Measurements from ENCODE around the gene LINS1. TPM values are rescaled to one million over a fixed set of nuclear protein-coding genes. Genes with fewer than 3 reads are reported as not detected.

LINS1 gene
- total and polyA plus RNA-seq, 2 of the 8 experiments (the other 6 are each of a cell fraction or from before 2014, with no cell fraction given), result 4.2 to 8.1 TPM

GRCh38 chr15:100602064-100602822 is at the start of gene LINS1, which contains the start of gene ASB7 (continued):
- TF ChIP-seq, protein P1, sequence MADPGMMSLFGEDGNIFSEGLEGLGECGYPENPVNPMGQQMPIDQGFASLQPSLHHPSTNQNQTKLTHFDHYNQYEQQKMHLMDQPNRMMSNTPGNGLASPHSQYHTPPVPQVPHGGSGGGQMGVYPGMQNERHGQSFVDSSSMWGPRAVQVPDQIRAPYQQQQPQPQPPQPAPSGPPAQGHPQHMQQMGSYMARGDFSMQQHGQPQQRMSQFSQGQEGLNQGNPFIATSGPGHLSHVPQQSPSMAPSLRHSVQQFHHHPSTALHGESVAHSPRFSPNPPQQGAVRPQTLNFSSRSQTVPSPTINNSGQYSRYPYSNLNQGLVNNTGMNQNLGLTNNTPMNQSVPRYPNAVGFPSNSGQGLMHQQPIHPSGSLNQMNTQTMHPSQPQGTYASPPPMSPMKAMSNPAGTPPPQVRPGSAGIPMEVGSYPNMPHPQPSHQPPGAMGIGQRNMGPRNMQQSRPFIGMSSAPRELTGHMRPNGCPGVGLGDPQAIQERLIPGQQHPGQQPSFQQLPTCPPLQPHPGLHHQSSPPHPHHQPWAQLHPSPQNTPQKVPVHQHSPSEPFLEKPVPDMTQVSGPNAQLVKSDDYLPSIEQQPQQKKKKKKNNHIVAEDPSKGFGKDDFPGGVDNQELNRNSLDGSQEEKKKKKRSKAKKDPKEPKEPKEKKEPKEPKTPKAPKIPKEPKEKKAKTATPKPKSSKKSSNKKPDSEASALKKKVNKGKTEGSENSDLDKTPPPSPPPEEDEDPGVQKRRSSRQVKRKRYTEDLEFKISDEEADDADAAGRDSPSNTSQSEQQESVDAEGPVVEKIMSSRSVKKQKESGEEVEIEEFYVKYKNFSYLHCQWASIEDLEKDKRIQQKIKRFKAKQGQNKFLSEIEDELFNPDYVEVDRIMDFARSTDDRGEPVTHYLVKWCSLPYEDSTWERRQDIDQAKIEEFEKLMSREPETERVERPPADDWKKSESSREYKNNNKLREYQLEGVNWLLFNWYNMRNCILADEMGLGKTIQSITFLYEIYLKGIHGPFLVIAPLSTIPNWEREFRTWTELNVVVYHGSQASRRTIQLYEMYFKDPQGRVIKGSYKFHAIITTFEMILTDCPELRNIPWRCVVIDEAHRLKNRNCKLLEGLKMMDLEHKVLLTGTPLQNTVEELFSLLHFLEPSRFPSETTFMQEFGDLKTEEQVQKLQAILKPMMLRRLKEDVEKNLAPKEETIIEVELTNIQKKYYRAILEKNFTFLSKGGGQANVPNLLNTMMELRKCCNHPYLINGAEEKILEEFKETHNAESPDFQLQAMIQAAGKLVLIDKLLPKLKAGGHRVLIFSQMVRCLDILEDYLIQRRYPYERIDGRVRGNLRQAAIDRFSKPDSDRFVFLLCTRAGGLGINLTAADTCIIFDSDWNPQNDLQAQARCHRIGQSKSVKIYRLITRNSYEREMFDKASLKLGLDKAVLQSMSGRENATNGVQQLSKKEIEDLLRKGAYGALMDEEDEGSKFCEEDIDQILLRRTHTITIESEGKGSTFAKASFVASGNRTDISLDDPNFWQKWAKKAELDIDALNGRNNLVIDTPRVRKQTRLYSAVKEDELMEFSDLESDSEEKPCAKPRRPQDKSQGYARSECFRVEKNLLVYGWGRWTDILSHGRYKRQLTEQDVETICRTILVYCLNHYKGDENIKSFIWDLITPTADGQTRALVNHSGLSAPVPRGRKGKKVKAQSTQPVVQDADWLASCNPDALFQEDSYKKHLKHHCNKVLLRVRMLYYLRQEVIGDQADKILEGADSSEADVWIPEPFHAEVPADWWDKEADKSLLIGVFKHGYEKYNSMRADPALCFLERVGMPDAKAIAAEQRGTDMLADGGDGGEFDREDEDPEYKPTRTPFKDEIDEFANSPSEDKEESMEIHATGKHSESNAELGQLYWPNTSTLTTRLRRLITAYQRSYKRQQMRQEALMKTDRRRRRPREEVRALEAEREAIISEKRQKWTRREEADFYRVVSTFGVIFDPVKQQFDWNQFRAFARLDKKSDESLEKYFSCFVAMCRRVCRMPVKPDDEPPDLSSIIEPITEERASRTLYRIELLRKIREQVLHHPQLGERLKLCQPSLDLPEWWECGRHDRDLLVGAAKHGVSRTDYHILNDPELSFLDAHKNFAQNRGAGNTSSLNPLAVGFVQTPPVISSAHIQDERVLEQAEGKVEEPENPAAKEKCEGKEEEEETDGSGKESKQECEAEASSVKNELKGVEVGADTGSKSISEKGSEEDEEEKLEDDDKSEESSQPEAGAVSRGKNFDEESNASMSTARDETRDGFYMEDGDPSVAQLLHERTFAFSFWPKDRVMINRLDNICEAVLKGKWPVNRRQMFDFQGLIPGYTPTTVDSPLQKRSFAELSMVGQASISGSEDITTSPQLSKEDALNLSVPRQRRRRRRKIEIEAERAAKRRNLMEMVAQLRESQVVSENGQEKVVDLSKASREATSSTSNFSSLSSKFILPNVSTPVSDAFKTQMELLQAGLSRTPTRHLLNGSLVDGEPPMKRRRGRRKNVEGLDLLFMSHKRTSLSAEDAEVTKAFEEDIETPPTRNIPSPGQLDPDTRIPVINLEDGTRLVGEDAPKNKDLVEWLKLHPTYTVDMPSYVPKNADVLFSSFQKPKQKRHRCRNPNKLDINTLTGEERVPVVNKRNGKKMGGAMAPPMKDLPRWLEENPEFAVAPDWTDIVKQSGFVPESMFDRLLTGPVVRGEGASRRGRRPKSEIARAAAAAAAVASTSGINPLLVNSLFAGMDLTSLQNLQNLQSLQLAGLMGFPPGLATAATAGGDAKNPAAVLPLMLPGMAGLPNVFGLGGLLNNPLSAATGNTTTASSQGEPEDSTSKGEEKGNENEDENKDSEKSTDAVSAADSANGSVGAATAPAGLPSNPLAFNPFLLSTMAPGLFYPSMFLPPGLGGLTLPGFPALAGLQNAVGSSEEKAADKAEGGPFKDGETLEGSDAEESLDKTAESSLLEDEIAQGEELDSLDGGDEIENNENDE (IDR thresholded peaks at IDR 0.05; ENCODE audit: insufficient replicate concordance, low read length), result no peak
- peak; percentile 88 for TF ChIP-seq YY1 (IDR thresholded peaks at IDR 0.05; ENCODE audit: low read depth, low read length)
- peak in 1 of 2 experiments; percentile 81; a peak in 1 of 4 replicates for TF ChIP-seq SIN3A (conservative IDR thresholded peaks at IDR 0.05 in 1 of 2, IDR thresholded peaks at IDR 0.05 in 1 of 2; ENCODE audit: low read depth in 1 of 2, low read length in 2 of 2)
- TF ChIP-seq ASH2L (IDR thresholded peaks at IDR 0.05; ENCODE audit: low read length), result peak; percentile 96
- no peak for TF ChIP-seq RAD21 (IDR thresholded peaks at IDR 0.05 in 1 of 2, conservative IDR thresholded peaks at IDR 0.05 in 1 of 2; ENCODE audit: low read depth in 2 of 2, low read length in 2 of 2)
- TF ChIP-seq TAF1 (IDR thresholded peaks at IDR 0.05; ENCODE audit: low read depth, low read length), result peak; percentile 72
- TF ChIP-seq NRF1 (IDR thresholded peaks at IDR 0.05; ENCODE audit: low read depth, low read length), result peak; percentile 97
- peak; percentile 60; the same call in 1 of the 2 replicates for TF ChIP-seq SP4 (IDR thresholded peaks at IDR 0.05; ENCODE audit: low read length)
- TF ChIP-seq ATF3 (IDR thresholded peaks at IDR 0.05; ENCODE audit: insufficient read depth, low read depth, low read length), result peak; percentile 42; the same call in 1 of the 2 replicates

Measured in H1 (cell line).